Keratinocyte (primary cell): Measurements from ENCODE around the gene CTDSPL2. TPM values are rescaled to one million over a fixed set of nuclear protein-coding genes. Genes with fewer than 3 reads are reported as not detected.

Experiments used
- DNase-seq: peaks from one replicate; pipeline ENCODE4 v3.0.0-alpha.2; 2011; ENCODE audit warnings: low read depth, missing footprints, low spot score
- FAIRE-seq: peaks from 2 replicates; lab custom pipeline; 2011; peaks lifted over from hg19 to GRCh38; lab: Jason Lieb, UNC
- H2AFZ ChIP-seq: 2 replicates; pipeline ENCODE4 v1.6.0; 2012; ENCODE audit warnings: low read length, control low read depth, inconsistent platforms; ENCODE audit not compliant: control insufficient read depth
- H3K27ac ChIP-seq: 2 replicates; pipeline ENCODE4 v1.5.1; 2011; ENCODE audit warnings: low read length; ENCODE audit not compliant: control insufficient read depth, insufficient read depth
- H3K27me3 ChIP-seq: 3 replicates; pipeline ENCODE4 v1.6.0; 2011; ENCODE audit warnings: low read length; ENCODE audit not compliant: control insufficient read depth, insufficient read depth; ENCODE audit errors: extremely low read depth
- H3K36me3 ChIP-seq, 2 experiments: 2 replicates in 1 of 2; 3 replicates in 1 of 2; pipeline ENCODE4 v1.5.1; 2011; ENCODE audit warnings: low read length in 2 of 2, mild to moderate bottlenecking in 1 of 2; ENCODE audit not compliant: control insufficient read depth in 2 of 2, insufficient read depth in 2 of 2; ENCODE audit errors: extremely low read depth in 1 of 2
- H3K4me1 ChIP-seq: 3 replicates; pipeline ENCODE4 v1.5.1; 2011; ENCODE audit warnings: low read length; ENCODE audit not compliant: control insufficient read depth, insufficient read depth; ENCODE audit errors: extremely low read depth
- H3K4me2 ChIP-seq: 3 replicates; pipeline ENCODE4 v1.6.0; 2011; ENCODE audit warnings: low read depth, low read length; ENCODE audit not compliant: control insufficient read depth, insufficient read depth; ENCODE audit errors: extremely low read depth
- H3K4me3 ChIP-seq, 3 experiments: fragments of 200-600 bp in 1 of 3; sonication (generic) in 1 of 3; 2 replicates in 2 of 3; 3 replicates in 1 of 3; pipeline ENCODE4 v1.5.1; 2011 to 2016; ENCODE audit warnings: low read length in 3 of 3, mild to moderate bottlenecking in 3 of 3, control low read depth in 2 of 3, inconsistent platforms in 1 of 3, low read depth in 1 of 3, mixed read lengths in 1 of 3, mixed run types in 1 of 3, moderate library complexity in 1 of 3; ENCODE audit not compliant: control insufficient read depth in 2 of 3, insufficient read depth in 2 of 3; ENCODE audit errors: extremely low read depth in 1 of 3
- H3K79me2 ChIP-seq: 2 replicates; pipeline ENCODE4 v1.6.0; 2012; ENCODE audit warnings: low read length; ENCODE audit not compliant: control insufficient read depth, insufficient read depth
- H3K9ac ChIP-seq: 3 replicates; pipeline ENCODE4 v1.6.0; 2011; ENCODE audit warnings: low read length; ENCODE audit not compliant: control insufficient read depth, insufficient read depth; ENCODE audit errors: extremely low read depth
- H3K9me1 ChIP-seq: 3 replicates; pipeline ENCODE4 v1.6.0; 2011; ENCODE audit warnings: low read length; ENCODE audit not compliant: control insufficient read depth, insufficient read depth; ENCODE audit errors: extremely low read depth
- H3K9me3 ChIP-seq: 2 replicates; pipeline ENCODE4 v1.5.1; 2012; ENCODE audit warnings: low read depth, low read length; ENCODE audit not compliant: control insufficient read depth
- H4K20me1 ChIP-seq: 3 replicates; pipeline ENCODE4 v1.6.0; 2011; ENCODE audit warnings: low read length; ENCODE audit not compliant: control insufficient read depth, insufficient read depth; ENCODE audit errors: extremely low read depth
- EZH2 ChIP-seq: IDR thresholded peaks from one replicate; pipeline ENCODE4 v1.6.1; 2012; ENCODE audit warnings: inconsistent platforms, mild to moderate bottlenecking, low read length, moderate library complexity
- dilution Hi-C: fragments of 300-500 bp; cut with MboI; formaldehyde crosslinking; loops from one replicate; pipeline ENCODE4 v1.7.0; 2020; ENCODE audit warnings: low sequenced_read_pairs; ENCODE audit not compliant: extremely low pct_ligation_motif_present
- polyA plus RNA-seq, 5 experiments: library from polyadenylated mRNA; depleted of rRNA in 3 of 5; stranded (reverse) in 3 of 5; stranded (forward) in 1 of 5; unstranded in 1 of 5; fragments of >200 nt; gene quantifications; 1 replicate in 1 of 5; 2 replicates in 3 of 5; 3 replicates in 1 of 5; pipeline versions ENCODE4 v1.2.1 to v1.2.3, GENCODE V29; 2011 to 2012; ENCODE audit warnings: missing spikeins in 2 of 5, low read depth in 1 of 5, low replicate concordance in 1 of 5
- TF ChIP-seq, protein P1 (sequence below), 3 experiments: IDR thresholded peaks in 1 of 3; conservative IDR thresholded peaks in 1 of 3; optimal IDR thresholded peaks in 1 of 3; 2 replicates in 2 of 3; 3 replicates in 1 of 3; pipeline versions ENCODE3 to v1.5.1; 2011; ENCODE audit warnings: low read length in 3 of 3, mild to moderate bottlenecking in 3 of 3, moderate library complexity in 2 of 3, control low read depth in 1 of 3, inconsistent platforms in 1 of 3; ENCODE audit not compliant: insufficient read depth in 2 of 3; ENCODE audit errors: extremely low read depth in 1 of 3

Gene CTDSPL2
- polyA plus RNA-seq, 1 donor (not counting 4 experiments of a cell fraction or from before 2014, with no cell fraction given): 19.2 TPM

DNA sequence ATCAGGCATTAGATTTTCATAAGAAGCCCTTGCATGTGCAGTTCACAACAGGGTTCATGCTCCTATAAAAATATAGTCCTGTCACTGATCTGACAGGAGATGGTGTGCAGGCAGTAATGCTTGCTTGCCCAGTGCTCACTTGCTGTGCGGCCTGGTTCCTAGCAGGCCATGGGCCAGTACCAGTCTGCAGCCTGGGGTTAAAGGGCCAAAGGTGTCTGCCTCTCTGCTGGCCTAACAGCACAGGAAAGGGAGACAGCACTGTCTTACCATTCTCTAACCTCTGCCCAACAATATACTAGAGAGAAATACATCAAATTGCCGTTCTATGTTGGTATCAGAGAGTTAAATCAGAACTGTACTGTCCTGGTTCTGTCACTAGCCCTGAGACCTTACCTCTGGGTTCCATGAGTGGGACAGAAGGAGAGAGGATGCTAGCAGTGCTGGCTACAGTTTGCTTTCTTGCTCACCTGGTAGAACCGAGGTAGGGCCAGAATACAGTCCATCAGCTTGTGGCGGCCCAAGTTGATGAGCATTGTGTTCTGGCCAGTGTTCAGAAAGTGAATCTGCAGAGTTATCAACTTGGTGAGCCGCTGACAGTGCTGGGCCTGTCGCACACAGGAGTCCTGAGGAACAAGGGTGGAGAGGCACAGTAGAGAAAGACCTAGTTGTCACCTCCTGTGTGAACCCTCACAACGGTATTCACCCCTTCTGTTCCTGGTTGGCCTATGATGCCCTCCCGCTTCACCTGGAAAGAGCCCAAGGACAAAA is 138.1 kb downstream of the CTDSPL2 start:
- dilution Hi-C loops: no loop called here
- H3K27ac ChIP-seq: no peak overlapping the region
- no peak for DNase-seq
- H3K27me3 ChIP-seq: no peaks in the 10 kb centered on the region
- no peaks in the 10 kb centered on the region for H3K4me1 ChIP-seq
- H4K20me1 ChIP-seq: no peaks in the 10 kb centered on the region
- H2AFZ ChIP-seq: no peak overlapping the region
- no peak for FAIRE-seq
- no peak overlapping the region for H3K4me3 ChIP-seq
- no peaks in the 10 kb centered on the region for H3K9me3 ChIP-seq
- H3K79me2 ChIP-seq: no peaks in the 10 kb centered on the region
- peaks cover 20 to 40% of the 10 kb centered on the region in 2 experiments for H3K36me3 ChIP-seq
- no peak overlapping the region for H3K9ac ChIP-seq
- H3K4me2 ChIP-seq: no peak overlapping the region
- no peak for TF ChIP-seq EZH2
- TF ChIP-seq, protein P1, sequence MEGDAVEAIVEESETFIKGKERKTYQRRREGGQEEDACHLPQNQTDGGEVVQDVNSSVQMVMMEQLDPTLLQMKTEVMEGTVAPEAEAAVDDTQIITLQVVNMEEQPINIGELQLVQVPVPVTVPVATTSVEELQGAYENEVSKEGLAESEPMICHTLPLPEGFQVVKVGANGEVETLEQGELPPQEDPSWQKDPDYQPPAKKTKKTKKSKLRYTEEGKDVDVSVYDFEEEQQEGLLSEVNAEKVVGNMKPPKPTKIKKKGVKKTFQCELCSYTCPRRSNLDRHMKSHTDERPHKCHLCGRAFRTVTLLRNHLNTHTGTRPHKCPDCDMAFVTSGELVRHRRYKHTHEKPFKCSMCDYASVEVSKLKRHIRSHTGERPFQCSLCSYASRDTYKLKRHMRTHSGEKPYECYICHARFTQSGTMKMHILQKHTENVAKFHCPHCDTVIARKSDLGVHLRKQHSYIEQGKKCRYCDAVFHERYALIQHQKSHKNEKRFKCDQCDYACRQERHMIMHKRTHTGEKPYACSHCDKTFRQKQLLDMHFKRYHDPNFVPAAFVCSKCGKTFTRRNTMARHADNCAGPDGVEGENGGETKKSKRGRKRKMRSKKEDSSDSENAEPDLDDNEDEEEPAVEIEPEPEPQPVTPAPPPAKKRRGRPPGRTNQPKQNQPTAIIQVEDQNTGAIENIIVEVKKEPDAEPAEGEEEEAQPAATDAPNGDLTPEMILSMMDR (optimal IDR thresholded peaks at IDR 0.05 in 1 of 3, IDR thresholded peaks at IDR 0.05 in 1 of 3, conservative IDR thresholded peaks at IDR 0.05 in 1 of 3; ENCODE audit: extremely low read depth in 1 of 3, insufficient read depth in 2 of 3, low read length in 3 of 3): no peak
- H3K9me1 ChIP-seq: no peaks in the 10 kb centered on the region

DNA sequence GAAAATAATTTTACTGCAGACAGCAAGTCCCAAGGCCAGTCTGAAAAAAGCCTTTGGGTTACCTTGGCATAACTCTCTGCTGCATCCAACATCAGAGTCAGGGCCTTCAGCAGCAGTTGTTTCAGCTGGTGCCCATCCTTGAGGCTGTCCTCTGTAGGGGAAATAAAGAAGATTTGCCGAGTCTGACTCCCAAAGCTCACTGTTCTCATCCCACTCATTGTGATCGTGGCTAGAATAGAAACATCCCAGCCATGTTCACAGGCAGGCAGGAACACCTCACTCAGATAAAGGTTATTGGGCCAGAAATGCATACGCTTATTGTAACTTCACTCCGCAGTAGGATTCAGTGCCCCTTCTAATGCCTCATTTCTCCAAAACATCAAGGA is 138.7 kb downstream of the CTDSPL2 start:
- Histone ChIP-seq H3K27ac (no peak overlapping the region), H3K4me3 (no peak overlapping the region), H3K79me2 (no peaks in the 10 kb centered on the region), H3K9me1 (no peaks in the 10 kb centered on the region), H3K9me3 (no peaks in the 10 kb centered on the region), H3K27me3 (no peaks in the 10 kb centered on the region), H3K36me3 (peaks cover 18 to 40% of the 10 kb centered on the region in 2 experiments), H2AFZ (no peak overlapping the region), H3K4me2 (no peak overlapping the region), H3K9ac (no peak overlapping the region), H3K4me1 (no peaks in the 10 kb centered on the region), H4K20me1 (no peaks in the 10 kb centered on the region)
- dilution Hi-C loops: no loop called here
- FAIRE-seq (no peak), DNase-seq (no peak)
- no peak for TF ChIP-seq EZH2
- TF ChIP-seq, protein P1 (optimal IDR thresholded peaks at IDR 0.05 in 1 of 3, IDR thresholded peaks at IDR 0.05 in 1 of 3, conservative IDR thresholded peaks at IDR 0.05 in 1 of 3; ENCODE audit: extremely low read depth in 1 of 3, insufficient read depth in 2 of 3, low read length in 3 of 3): no peak
